Measurements from ENCODE around the gene PUDP.

The PUDP gene

DNA sequence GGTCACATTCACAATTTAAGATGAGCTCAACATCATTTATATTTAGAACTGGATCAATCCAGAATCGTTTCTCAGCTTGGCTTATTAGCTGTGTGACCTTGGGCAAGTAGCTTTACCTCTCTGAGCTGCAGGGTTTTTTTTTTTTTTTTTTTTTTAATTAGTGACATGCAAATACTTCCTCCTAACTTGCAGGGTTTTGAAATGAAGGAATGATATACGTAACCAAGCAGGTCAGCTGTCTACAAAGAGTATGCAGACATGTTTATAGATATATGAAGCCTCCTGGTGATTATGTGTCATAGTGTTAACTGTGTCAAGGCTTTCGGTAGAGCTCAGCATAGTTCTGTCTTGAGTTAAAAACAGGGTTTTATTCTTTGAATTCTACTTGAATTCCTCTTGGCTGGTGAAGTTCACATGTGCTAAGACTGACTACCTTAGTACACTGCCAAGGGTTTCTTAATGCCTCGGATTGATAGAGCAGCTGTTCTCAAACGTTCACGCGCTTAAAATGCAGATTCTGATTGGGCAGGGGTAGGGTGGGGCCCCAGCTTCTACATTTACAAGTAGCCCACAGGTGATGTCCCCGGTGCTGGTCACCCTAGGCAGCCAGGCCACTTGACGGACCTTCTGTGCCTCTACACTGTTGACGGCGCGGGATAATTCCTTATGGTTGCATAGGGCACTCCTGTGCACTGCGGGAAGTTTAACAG is 1.1 kb downstream of the PUDP start:
- no peak for DNase-seq (ENCODE audit: low read depth in 2 of 2)

DNA sequence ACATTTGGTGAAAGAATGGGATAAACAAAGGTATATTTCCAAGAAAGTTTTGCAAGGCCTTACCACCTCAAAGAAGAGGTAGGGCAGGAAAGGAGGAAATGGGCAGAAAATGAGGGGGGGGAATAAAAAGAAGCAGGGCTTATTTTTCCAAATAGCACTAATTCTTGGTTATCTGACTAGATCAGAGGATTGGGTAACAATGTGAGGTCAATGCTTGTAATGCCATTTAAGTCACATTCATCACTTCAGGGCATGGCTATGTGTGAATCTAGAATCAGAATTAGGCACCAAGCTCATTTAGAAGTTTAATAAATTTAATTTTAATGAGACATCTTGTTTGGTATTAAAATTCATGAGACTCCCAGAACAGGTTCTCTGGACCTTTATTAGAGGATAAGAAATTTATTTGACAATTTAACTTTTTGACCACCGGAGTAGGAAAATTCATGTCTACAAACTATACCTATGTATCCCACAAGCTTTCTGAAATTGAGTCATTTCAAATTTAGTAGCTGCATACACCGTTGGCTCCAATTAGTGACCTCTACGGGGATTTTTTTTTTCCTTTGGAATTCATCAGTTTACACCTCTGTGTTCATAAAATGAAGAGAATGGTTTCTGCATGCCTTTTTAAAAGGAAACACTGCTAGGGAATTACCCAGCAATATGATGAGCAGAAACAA is 1.8 kb downstream of the PUDP start:
- no peak for DNase-seq (ENCODE audit: low read depth in 2 of 2)

DNA sequence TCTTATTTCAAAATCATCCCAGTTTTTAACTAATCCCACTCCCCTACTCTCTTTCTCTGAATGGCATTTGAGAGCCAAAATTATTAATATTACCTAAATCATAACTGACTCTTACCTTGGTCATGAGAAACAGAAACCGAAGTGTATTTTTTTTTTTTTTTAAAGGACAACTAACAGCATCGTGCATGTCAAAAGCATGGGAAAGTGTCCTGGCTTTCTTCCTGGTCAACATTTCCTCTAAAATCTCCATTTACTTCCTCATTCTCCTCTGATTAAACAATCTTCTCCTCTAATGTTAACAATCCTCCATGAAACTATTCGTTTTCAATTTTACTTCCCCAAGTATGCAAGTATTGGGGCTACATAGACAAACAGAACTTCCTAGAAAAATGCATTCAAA is 2.5 kb downstream of the PUDP start:
- no peak for DNase-seq (ENCODE audit: low read depth in 2 of 2)

DNA sequence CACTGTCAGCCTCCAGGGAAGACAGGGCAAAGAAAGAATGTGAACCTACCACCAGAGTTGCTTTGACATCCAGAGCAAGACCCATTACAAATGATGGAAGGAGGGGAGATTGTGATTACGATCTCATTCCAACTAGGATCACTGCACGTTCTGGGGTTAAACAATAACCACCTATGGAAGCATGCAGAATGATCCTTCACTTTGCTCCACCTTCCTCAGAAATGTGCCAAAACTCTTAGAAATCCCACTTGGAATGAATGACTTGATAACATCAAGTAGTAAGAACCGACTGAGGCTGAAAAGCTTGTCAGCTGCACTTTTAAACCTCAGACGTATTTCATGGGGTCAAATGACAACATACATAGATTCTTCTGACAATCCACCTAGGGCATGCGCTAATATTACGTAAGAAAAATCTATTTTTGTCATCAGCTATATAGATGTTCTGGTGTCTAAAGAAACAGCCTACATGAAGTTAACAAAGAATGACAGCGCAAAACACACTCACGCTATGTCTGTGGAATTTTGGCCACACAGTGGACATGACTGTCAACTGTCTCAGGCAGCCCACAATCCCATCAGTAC is 3.9 kb downstream of the PUDP start:
- no peak for DNase-seq (ENCODE audit: low read depth in 2 of 2)

DNA sequence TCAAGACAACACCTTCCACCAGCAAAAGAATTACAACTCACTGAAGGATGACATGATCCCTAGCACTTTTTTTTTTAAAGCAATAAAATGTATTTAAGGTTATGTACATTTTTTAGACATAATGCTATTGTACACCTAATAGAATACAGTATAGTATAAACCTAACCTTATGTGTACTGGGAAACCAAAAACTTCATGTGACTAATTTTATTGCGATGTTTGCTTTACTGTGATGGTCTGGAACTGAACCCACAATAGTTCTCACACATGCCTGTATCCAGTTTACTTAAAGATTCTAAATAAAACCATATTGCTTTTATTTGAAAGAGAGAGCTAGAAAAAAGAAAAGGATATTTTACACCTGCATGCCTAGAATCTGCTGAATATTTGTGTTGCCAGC is 4.9 kb downstream of the PUDP start:
- no peak for DNase-seq (ENCODE audit: low read depth in 2 of 2)

DNA sequence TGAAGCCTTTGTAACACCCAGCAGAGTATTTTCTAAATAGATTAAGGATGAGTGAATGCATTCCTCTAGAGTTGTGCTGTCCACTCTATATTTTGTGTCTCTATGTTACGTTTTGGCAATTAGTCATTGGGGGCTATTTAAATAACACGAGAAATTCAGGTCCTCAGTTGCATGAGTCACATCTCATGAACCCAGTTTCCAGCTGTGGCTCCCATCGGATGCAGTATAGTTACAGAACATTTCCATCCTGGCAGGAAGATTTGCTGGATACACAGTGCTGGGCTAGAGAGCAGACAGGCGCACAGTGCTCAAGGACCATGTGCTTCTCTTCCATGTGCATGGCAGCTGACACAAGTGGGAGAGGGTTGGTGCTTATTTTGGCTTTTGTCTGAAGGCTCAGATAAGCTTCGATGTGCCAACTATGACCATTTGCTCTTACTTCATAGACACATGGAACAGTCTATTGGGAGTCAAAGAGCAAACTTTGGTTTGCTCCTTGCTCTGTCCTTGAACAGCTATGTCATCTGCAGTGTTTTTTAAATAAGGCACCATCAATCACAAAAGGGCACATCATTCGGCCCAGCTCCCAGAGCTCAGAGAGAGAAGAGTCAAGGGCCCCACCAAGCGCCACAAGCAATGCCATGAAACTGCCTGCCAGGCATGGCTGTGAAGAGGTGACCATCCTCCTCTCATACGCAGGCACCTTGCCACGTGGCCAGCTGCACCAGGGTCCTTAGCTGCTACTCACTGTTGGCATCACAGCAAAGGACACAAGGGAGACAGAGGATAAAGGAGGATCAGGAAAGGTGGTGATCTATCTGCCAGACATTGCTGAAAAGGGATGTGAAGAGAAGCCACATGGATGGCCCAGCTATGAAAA is 8.5 kb downstream of the PUDP start:
- DNase-seq (ENCODE audit: low read depth in 2 of 2), result no peak

DNA sequence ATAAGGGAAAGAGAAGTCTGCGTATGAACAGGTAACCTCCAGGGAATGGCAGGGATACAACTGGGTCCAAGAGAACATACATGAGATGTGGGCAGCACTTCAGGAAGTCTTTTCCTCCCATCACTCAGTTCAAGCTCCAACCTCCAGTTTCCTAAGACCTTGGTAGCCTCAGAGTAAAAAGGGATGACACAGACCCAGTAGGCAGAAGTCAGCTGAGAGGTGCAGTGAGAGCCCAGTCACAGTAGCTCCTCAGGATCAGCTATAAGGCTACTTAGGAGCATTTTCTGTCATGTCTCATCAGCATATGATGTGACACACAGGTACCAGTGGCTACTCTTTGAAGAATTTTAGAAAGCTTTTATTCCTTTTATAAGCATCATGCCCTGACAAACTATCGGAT is 13.0 kb downstream of the PUDP start:
- no peak for DNase-seq (ENCODE audit: low read depth in 2 of 2)

DNA sequence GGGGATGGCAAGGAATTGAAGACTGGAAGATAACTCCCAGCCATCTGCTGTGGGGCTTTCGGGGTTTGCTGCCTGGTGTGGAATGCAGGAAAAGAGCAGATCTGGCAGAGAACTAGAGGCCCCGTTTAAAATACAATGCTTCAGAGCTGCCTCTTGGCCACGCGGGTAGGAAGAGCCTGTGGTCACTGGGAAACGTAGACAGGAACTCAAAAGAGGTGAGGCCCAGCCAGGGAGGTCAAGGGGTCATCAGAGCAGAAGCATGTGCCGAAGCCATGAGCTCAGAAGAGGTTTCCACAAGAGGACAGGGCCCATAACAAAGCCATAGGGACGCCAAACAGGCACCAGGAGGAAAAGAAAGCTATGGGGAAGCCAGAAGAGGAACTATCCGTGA is 14.9 kb downstream of the PUDP start:
- DNase-seq (ENCODE audit: low read depth in 2 of 2), result no peak

DNA sequence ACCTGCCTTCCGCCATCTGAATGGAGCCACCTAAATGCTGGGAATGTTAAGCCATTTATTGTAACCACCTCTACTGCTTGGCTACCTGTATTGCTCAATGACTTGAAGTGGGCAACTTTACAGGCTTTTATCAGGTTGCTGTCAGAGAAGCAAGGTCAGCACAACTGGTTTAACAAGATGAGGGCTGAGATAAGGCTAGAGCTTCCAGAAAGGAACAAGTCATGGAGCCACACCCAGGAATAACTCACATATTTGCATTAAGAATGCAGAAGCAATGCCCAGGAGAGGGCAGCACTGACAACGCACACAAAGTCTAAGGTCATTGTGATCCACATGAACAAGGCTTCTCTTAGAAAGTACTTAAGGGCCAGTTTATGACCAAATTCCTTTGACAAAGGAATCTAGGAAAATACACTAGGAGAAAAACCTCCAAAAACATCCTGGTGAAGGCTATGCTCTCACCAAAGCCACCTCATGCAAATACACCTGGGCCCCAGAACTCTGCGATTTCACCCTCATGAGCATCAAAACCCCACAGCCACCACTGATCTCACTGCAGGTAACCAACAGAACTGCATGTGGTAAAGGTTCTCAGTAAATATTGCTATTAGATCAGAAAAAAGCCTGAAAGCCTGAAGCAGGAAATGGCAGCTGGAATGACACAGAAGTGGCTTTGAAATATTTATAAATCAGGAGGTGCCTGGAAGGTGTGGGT is 15.5 kb downstream of the PUDP start:
- DNase-seq (ENCODE audit: low read depth in 2 of 2), result no peak

DNA sequence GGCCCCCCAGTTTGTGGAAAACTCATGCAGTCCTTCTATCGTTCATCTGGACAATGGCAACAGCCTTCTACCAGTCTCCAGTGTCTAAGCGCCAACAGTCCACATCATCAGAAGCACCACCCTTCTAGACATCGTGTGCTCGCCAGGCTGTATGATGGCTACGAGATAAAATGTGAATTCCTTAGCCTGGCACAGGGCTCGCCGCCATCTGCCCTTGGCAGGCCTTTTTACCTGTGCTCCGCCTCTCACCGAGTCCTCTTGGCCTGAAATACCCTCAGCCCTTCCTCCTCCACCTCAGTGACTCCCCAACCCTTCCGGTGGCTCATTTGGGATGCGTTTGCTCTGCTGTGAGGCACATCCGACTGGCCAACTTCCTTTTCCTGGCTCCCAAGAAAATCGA is 16.3 kb downstream of the PUDP start:
- no peak for DNase-seq (ENCODE audit: low read depth in 2 of 2)

DNA sequence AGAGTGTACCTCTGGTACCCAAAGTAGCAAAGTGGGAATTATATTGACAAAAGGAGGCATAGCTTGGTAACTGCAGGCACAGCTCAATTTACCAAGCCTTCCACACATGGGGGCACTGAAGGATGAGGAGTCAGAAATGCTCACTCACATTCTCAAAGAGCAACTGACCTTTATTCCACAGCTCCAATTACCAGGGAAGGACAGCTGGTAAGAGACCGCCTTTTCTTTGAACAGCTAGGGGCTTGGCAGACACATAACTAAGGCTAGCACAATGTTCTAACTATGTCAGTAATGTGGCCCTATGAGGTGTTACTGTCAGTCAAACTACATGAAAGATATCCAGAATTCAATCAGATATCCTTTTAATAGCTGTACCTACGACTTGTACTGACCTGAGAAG is 20.9 kb downstream of the PUDP start:
- DNase-seq (ENCODE audit: low read depth in 2 of 2), result no peak

DNA sequence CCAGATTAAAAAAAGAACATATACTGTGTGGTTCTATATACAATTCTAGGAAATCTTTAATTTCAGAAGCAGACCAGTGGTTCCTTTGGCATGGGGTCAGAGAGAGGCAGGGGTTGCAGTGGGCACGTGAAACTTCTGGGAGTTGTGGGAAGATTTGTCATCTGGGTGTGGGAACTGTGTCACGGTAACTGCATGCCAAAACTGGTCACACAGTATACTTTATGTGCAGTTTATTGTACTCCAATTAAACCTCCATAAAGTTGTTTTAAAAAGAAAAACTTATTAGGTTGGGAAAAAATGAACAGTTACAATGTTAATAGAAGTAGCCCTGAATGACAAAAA is 27.1 kb downstream of the PUDP start:
- DNase-seq (ENCODE audit: low read depth in 2 of 2), result no peak

DNA sequence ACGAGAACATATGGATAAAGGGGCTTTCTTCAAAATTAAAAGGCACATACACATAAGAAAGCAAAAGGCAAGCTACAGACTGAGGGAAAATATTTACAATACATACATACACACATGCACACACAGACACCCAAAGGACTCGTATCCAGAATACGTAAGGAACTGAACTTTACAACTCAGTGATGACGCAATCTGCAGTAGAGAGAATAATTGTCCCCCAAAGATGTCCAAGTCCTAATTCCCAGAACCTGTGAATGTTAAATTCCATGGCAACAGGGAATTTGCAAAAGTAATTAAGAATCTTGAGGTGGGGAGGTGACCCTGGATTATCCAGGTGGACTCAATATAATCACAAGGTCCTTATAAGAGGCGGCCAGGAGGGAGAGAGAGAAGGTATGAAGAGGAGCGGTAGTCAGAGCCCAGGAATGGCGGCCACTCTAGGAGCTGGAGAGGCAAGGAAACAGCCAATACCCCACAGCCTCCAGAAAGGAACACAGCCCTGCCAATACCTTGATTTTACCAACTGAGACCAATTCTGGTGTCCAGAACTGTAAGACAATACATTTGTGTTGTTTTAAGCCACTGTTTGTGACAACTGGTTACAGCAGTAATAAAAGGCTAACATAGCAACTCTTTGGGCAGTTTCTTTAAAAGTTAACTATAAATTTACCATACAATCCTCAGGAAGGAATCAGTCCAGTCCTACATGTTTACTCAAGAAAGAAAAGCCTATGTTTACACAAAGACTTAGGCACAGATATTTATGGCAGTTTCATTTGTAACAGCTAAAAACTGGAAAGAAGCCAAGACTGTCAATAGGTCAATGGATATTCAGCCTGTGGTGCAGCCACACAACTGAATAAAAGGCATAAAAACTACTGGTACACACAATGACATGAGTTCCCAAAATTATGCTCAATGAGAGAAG is 27.7 kb downstream of the PUDP start:
- DNase-seq (ENCODE audit: low read depth in 2 of 2), result no peak

DNA sequence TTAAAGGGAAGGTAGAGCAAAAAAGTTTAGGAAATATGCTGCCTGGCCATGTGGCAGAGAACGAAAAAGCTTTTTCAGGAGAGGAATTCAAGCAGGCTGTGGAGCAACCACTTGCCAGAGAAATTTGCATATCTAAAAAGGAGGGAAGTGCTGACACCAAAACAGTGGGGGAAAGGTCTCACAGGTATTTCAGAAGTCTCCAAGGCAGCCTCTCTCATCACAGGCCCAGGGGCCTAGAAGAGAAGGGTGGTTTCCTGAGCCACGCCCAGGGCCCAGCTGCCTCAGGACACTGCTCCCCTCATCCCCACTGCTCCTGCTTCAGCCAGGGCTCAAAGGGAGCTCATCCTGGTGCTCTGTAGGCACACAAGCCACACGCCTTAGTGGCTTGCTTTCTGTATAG is 30.4 kb downstream of the PUDP start:
- DNase-seq (ENCODE audit: low read depth in 2 of 2), result no peak

DNA sequence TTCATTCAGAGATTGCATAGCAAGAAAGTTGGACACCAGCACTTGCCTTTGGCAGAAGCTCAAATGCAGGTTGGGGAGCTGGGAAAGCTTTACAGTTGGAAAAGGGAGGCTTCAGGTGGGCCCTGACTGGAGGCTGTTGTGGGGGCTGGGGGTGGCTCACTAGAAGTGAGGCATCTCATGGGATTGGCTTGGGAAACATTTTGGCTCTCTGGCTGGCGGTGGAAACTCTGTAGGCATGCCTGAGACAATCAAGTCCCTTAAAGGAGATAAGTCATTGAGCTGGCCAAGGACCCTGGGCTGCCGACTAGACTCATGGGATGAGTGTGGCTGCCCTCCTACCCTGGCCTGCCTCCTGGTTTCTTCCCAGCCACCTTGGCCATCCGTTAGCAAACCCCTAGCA is 31.9 kb downstream of the PUDP start:
- DNase-seq (ENCODE audit: low read depth in 2 of 2), result no peak

DNA sequence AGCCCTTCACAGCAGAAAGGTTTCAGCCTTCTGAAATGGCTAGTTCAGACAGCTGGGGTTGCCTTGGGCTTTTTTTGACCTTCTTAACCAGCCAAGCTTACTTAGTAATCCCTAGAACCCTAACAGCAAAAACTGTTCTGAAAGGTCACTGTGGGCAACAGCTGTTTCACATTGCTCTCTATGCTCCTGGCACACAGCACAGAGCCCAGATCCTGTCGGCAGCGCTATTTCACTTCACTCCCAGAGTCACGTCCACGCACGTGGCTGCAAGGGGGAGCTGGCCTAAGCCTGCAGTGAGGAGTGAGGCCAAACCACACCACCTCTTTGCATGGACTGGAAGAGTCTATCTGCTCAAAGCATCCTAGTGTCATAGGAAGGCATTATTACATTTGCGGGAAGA is 32.4 kb downstream of the PUDP start:
- DNase-seq (ENCODE audit: low read depth in 2 of 2), result no peak

DNA sequence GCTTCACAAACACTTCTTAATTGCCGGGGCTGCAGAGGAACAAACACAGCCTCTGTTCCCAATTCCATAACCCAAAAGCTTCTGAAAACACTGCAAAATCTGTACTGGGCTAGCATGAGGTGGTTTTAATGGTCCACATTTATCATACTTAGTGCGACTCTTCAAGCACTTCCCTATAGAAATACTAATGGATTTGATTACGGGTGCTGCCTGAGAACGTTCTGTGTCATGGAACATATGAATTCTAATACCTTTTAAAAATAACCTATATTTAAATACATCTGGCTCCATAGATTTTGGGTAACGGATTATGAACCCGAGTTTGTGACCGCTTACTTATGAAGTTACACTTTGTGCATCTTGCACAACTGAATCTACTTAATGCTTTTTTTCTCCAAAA is 35.9 kb downstream of the PUDP start:
- no peak for DNase-seq (ENCODE audit: low read depth in 2 of 2)

DNA sequence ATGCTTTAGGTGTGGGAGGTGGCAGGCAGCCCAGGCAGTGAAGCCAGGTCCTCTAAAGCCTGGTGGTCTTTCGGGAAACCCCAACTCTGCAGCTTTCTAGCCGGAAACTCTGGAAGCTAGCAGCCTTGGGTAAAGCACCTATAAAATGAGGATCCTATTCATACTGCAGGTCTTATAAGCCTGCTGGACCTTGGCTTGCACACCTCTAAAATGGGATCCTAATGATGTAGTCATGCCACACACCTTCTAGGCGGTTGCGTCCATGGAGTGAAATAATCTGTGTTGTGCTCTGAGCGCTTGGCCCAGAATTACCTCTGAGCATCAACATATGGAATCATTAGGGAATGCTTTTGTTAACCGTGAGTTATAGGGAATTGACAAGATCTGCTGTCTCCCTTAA is 36.4 kb downstream of the PUDP start:
- DNase-seq (ENCODE audit: low read depth in 2 of 2), result no peak

DNA sequence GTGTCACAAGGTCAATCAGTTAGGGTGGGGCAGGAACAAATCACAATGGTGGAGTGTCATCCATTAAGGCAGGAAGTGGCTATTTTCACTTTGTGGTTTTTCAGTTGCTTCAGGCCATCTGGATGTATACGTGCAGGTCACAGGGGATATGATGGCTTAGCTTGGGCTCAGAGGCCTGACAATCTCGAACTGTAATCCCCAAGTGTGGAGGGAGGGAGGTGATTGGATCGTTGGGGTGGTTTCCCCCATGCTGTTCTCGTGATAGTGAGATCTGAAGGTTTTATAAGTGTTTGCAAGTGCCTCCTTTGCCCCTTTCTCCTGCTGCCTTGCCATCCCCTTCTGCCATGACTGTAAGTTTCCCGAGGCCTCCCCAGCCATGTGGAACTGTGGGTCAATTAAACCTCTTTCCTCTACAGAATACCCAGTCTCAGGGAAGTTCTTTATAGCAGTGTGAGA is 37.1 kb downstream of the PUDP start:
- no peak for DNase-seq (ENCODE audit: low read depth in 2 of 2)

DNA sequence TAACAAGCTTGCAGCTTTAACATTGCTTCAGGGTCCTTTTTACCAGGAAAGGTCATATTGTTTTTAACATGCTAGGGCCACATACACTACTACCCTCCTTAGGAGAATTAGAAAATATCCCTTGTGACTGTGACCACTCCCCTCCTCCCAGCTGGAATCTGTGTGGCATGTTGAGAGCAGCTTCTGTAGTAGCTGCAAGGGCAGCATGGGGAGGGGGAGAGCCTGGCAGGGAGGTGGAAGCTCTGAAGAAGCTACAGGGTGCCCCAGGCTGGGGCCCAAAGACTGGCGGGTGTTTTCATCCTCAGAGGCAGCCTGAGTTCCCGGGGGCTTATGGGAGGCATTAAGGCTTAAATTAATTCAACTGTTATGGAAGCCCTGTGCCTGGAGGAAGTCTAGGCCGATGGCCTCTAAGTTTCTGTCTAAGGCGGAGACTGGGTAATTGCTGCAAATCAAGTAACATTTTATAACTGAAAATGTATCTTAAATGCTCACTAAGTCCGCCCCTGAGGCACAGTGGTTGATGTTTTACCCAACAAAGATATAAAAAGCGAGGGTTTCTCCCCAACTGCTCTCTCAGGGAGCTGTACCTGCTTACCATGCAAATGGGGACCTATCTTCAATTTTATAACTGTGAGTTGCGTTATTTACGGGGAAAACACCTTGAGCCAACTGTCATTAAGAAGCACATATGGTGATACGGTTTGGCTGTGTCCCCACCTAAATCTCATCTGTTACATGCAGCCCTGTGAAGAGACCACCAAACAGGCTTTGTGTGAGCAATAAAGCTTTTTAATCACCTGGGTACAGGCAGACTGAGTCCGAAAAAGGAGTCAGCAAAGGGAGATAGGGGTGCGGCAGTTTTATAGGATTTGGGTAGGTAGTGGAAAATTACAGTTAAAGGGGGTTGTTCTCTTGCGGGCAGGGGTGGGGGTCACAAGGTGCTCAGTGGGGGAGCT is 37.8 kb downstream of the PUDP start:
- DNase-seq (ENCODE audit: low read depth in 2 of 2), result no peak
